Stromal cell of bone marrow (primary cell): Measurements from ENCODE around the gene DOK6.
"Not testable (repeated sequence)": the region's sequence is repeated elsewhere in the genome, so short reads cannot be mapped to it uniquely, and the experiment has no call there.

Source experiments
- DNase-seq: peaks from one replicate; pipeline ENCODE4 v3.0.0-alpha.2; 2012; ENCODE audit warnings: low read depth

The DOK6 gene

GRCh38 chr18:69400253-69400975, at the start of gene DOK6:
TSS of gene DOK6 (plus strand) at chr18:69400888.
- peak; percentile 31 for DNase-seq

GRCh38 chr18:69353023-69353422, 47.7 kb upstream of the DOK6 start:
- DNase-seq = no peak

GRCh38 chr18:69357590-69357989, 43.1 kb upstream of the DOK6 start:
- DNase-seq = no peak

GRCh38 chr18:69358212-69358895, 42.3 kb upstream of the DOK6 start:
- DNase-seq = no peak

- not testable (repeated sequence) for DNase-seq
Observed at GRCh38 chr18:69359768-69360167, 40.9 kb upstream of the DOK6 start.

GRCh38 chr18:69364930-69365329, 35.8 kb upstream of the DOK6 start:
- no peak for DNase-seq

- no peak for DNase-seq
Observed at GRCh38 chr18:69365658-69366057, 35.0 kb upstream of the DOK6 start.

GRCh38 chr18:69367104-69367503, 33.6 kb upstream of the DOK6 start:
- no peak for DNase-seq

- DNase-seq = no peak
Observed at GRCh38 chr18:69371729-69372128, 29.0 kb upstream of the DOK6 start.

- DNase-seq = no peak
Observed at GRCh38 chr18:69380324-69380723, 20.4 kb upstream of the DOK6 start.

- peak; percentile 37 for DNase-seq
Observed at GRCh38 chr18:69383186-69383585, 17.5 kb upstream of the DOK6 start.

- DNase-seq = no peak
Observed at GRCh38 chr18:69387186-69387585, 13.5 kb upstream of the DOK6 start.

GRCh38 chr18:69388222-69388621, 12.5 kb upstream of the DOK6 start:
- no peak for DNase-seq

GRCh38 chr18:69397096-69397495, 3.6 kb upstream of the DOK6 start:
- DNase-seq = no peak

- no peak for DNase-seq
Observed at GRCh38 chr18:69399253-69399652, 1.4 kb upstream of the DOK6 start.

GRCh38 chr18:69400976-69401225, 213 bp downstream of the DOK6 start:
- DNase-seq = no peak

GRCh38 chr18:69401226-69401971, 711 bp downstream of the DOK6 start:
- DNase-seq = no peak

- DNase-seq = no peak
Observed at GRCh38 chr18:69401972-69402532, 1.4 kb downstream of the DOK6 start.

- DNase-seq = no peak
Observed at GRCh38 chr18:69402533-69402989, 1.9 kb downstream of the DOK6 start.

GRCh38 chr18:69408522-69408921, 7.8 kb downstream of the DOK6 start:
- DNase-seq = no peak

- DNase-seq = no peak
Observed at GRCh38 chr18:69411199-69411598, 10.5 kb downstream of the DOK6 start.

- no peak for DNase-seq
Observed at GRCh38 chr18:69414184-69414583, 13.5 kb downstream of the DOK6 start.

GRCh38 chr18:69432847-69433246, 32.2 kb downstream of the DOK6 start:
- DNase-seq = no peak
